SW480 (cell line): Measurements from ENCODE around the gene P2RX6.

Experiments used
- DNase-seq: peaks from one replicate; pipeline ENCODE4 v3.0.0-alpha.2; 2016; ENCODE audit warnings: low spot score

Gene P2RX6

GRCh38 chr22:21075516-21076138, 60.7 kb downstream of the P2RX6 start:
- no peak for DNase-seq

GRCh38 chr22:21076912-21077625, 62.1 kb downstream of the P2RX6 start:
- DNase-seq, result no peak
